Measurements from ENCODE around the gene TIPARP. TPM values are rescaled to one million over a fixed set of nuclear protein-coding genes. Genes with fewer than 3 reads are reported as not detected.
"Not testable (repeated sequence)": the region's sequence is repeated elsewhere in the genome, so short reads cannot be mapped to it uniquely, and the experiment has no call there.

TIPARP gene
- total and polyA plus RNA-seq, 4 donors = 4.4 to 13.6 (median 8.8) TPM

- H3K9ac ChIP-seq (ENCODE audit: low read depth in 1 of 2, low read length in 2 of 2) = no peak overlapping the region
- TF ChIP-seq HNF4G (IDR thresholded peaks at IDR 0.05) = no peak
- TF ChIP-seq EGR1 (IDR thresholded peaks at IDR 0.05; ENCODE audit: low read depth in 2 of 2) = no peak
- no peaks in the 10 kb centered on the region for H3K4me1 ChIP-seq (ENCODE audit: control insufficient read depth in 4 of 4, insufficient read depth in 4 of 4, low read length in 3 of 4)
- no peak for DNase-seq (ENCODE audit: low spot score)
- no peak overlapping the region for H3K4me3 ChIP-seq (ENCODE audit: low read depth in 1 of 3, low read length in 3 of 3)
- H3K36me3 ChIP-seq (ENCODE audit: control insufficient read depth in 4 of 4, insufficient read depth in 3 of 4, low read depth in 1 of 4, low read length in 3 of 4) = no peaks in the 10 kb centered on the region
- 72% methylated on average over 6 of the region's 6 CpGs for WGBS
- H3K27me3 ChIP-seq (ENCODE audit: control insufficient read depth in 4 of 4, insufficient read depth in 4 of 4, low read length in 3 of 4) = no peaks in the 10 kb centered on the region
- no peaks in the 10 kb centered on the region for H3K9me3 ChIP-seq (ENCODE audit: control insufficient read depth in 4 of 4, low read length in 3 of 4)
- no peak overlapping the region for H3K27ac ChIP-seq (ENCODE audit: low read depth in 1 of 2, low read length in 2 of 2)
Observed at GRCh38 chr3:156732261-156732660, 57.9 kb downstream of the TIPARP start.

DNA sequence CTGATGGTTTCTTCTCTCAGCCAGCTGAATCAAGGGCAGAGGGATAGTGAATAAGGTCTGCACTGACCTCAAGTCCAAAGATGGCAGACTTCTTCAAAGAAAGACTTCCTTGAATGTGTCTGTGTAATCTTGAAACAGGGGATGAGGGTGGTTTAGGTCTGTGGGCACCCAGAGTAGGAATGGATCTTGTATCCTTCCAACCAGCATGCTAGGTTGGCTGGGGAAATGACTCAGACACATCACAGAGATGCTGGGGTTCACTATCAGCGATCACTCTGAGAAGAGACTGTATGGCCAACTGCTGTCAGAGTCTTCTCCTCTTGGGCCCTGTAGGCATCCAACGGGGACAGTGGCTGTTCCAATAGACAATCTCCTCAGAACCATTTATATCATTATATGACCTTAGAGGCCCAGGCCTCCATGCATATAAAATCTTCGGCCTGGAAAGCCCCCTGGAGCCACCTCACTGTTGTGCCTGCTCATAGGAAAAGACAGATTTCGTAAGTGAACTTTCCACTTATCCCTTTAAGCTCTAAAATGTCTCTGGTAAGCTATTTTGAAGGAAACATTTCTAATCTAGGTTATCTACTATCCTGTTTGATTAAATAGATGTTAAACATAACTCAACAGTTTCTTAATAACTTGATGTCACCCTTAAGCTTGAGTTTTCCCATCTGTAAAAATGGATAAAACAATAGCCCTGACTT lies 58.5 kb downstream of the TIPARP start:
- no peaks in the 10 kb centered on the region for H3K36me3 ChIP-seq (ENCODE audit: control insufficient read depth in 4 of 4, insufficient read depth in 3 of 4, low read depth in 1 of 4, low read length in 3 of 4)
- TF ChIP-seq CTCF (IDR thresholded peaks at IDR 0.05; ENCODE audit: low read depth, low read length, missing input control) (no peak), RAD21 (IDR thresholded peaks at IDR 0.05) (no peak)
- 95% methylated on average over 4 of the region's 4 CpGs for WGBS

DNA sequence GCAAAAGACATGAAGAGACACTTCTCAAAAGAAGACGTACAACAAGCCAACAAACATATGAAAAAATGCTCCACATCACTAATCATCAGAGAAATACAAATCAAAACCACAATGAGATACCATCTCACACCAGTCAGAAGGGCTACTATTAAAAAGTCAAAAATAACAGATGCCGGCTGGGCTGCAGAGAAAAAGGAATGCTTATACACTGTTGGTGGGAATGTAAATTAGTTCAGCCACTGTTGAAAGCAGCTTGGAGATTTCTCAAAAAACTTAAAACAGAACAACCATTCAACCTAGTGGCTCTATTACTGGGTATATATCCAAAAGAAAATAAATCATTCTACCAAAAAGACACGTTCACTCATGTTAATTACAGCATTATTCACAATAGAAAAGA lies 60.3 kb downstream of the TIPARP start:
- H3K9ac ChIP-seq (ENCODE audit: low read depth in 1 of 2, low read length in 2 of 2); H3K36me3 ChIP-seq (ENCODE audit: control insufficient read depth in 4 of 4, insufficient read depth in 3 of 4, low read depth in 1 of 4, low read length in 3 of 4); H3K4me1 ChIP-seq (ENCODE audit: control insufficient read depth in 4 of 4, insufficient read depth in 4 of 4, low read length in 3 of 4); H3K27ac ChIP-seq (ENCODE audit: low read depth in 1 of 2, low read length in 2 of 2); H3K9me3 ChIP-seq (ENCODE audit: control insufficient read depth in 4 of 4, low read length in 3 of 4); DNase-seq (ENCODE audit: low spot score); H3K27me3 ChIP-seq (ENCODE audit: control insufficient read depth in 4 of 4, insufficient read depth in 4 of 4, low read length in 3 of 4); H3K4me3 ChIP-seq (ENCODE audit: low read depth in 1 of 3, low read length in 3 of 3): not testable (repeated sequence)
- WGBS = 58% methylated on average over 3 of the region's 3 CpGs

More for the DNA sequence above, 58.5 kb downstream of the TIPARP start:
- Histone ChIP-seq H3K4me1 (ENCODE audit: control insufficient read depth in 4 of 4, insufficient read depth in 4 of 4, low read length in 3 of 4) (no peaks in the 10 kb centered on the region), H3K9me3 (ENCODE audit: control insufficient read depth in 4 of 4, low read length in 3 of 4) (no peaks in the 10 kb centered on the region), H3K9ac (ENCODE audit: low read depth in 1 of 2, low read length in 2 of 2) (no peak overlapping the region), H3K4me3 (ENCODE audit: low read depth in 1 of 3, low read length in 3 of 3) (no peak overlapping the region), H3K27ac (ENCODE audit: low read depth in 1 of 2, low read length in 2 of 2) (no peak overlapping the region), H3K27me3 (ENCODE audit: control insufficient read depth in 4 of 4, insufficient read depth in 4 of 4, low read length in 3 of 4) (no peaks in the 10 kb centered on the region)
- no peak for DNase-seq (ENCODE audit: low spot score)

GRCh38 chr3:156735471-156735870 lies 61.1 kb downstream of the TIPARP start:
- Histone ChIP-seq H3K36me3 (ENCODE audit: control insufficient read depth in 4 of 4, insufficient read depth in 3 of 4, low read depth in 1 of 4, low read length in 3 of 4) (no peaks in the 10 kb centered on the region), H3K27ac (ENCODE audit: low read depth in 1 of 2, low read length in 2 of 2) (no peak overlapping the region), H3K4me1 (ENCODE audit: control insufficient read depth in 4 of 4, insufficient read depth in 4 of 4, low read length in 3 of 4) (no peaks in the 10 kb centered on the region), H3K27me3 (ENCODE audit: control insufficient read depth in 4 of 4, insufficient read depth in 4 of 4, low read length in 3 of 4) (no peaks in the 10 kb centered on the region), H3K9ac (ENCODE audit: low read depth in 1 of 2, low read length in 2 of 2) (no peak overlapping the region), H3K9me3 (ENCODE audit: control insufficient read depth in 4 of 4, low read length in 3 of 4) (no peaks in the 10 kb centered on the region), H3K4me3 (ENCODE audit: low read depth in 1 of 3, low read length in 3 of 3) (no peak overlapping the region)
- DNase-seq (ENCODE audit: low spot score) = no peak
- 74% methylated on average over 4 of the region's 4 CpGs for WGBS
- TF ChIP-seq ATF3 (IDR thresholded peaks at IDR 0.05) (no peak), REST (IDR thresholded peaks at IDR 0.05) (no peak), FOXA2 (IDR thresholded peaks at IDR 0.05) (no peak), RAD21 (IDR thresholded peaks at IDR 0.05) (no peak), FOXA1 (IDR thresholded peaks at IDR 0.05) (no peak), JUND (IDR thresholded peaks at IDR 0.05) (no peak), SP1 (IDR thresholded peaks at IDR 0.05) (no peak), HNF4G (IDR thresholded peaks at IDR 0.05) (no peak)

DNA sequence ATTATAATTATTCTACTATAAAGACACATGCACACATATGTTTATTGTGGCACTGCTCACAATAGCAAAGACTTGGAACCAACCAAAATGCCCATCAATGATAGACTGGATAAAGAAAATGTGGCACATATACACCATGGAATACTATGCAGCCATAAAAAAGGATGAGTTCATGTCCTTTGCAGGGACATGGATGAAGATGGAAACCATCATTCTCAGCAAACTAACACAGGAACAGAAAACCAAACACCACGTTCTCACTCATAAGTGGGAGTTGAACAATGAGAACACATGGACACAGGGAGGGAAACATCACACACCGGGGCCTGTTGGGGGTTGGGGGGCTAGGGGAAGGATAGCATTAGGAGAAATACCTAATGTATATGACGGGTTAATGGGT lies 62.7 kb downstream of the TIPARP start:
- WGBS = 94% methylated on average over 3 of the region's 3 CpGs
- not testable (repeated sequence) for H3K4me3 ChIP-seq (ENCODE audit: low read depth in 1 of 3, low read length in 3 of 3); H3K36me3 ChIP-seq (ENCODE audit: control insufficient read depth in 4 of 4, insufficient read depth in 3 of 4, low read depth in 1 of 4, low read length in 3 of 4); H3K27me3 ChIP-seq (ENCODE audit: control insufficient read depth in 4 of 4, insufficient read depth in 4 of 4, low read length in 3 of 4); H3K4me1 ChIP-seq (ENCODE audit: control insufficient read depth in 4 of 4, insufficient read depth in 4 of 4, low read length in 3 of 4); DNase-seq (ENCODE audit: low spot score); H3K9me3 ChIP-seq (ENCODE audit: control insufficient read depth in 4 of 4, low read length in 3 of 4); H3K9ac ChIP-seq (ENCODE audit: low read depth in 1 of 2, low read length in 2 of 2); H3K27ac ChIP-seq (ENCODE audit: low read depth in 1 of 2, low read length in 2 of 2)
